ENCODE results near the gene ENO3.

DNA sequence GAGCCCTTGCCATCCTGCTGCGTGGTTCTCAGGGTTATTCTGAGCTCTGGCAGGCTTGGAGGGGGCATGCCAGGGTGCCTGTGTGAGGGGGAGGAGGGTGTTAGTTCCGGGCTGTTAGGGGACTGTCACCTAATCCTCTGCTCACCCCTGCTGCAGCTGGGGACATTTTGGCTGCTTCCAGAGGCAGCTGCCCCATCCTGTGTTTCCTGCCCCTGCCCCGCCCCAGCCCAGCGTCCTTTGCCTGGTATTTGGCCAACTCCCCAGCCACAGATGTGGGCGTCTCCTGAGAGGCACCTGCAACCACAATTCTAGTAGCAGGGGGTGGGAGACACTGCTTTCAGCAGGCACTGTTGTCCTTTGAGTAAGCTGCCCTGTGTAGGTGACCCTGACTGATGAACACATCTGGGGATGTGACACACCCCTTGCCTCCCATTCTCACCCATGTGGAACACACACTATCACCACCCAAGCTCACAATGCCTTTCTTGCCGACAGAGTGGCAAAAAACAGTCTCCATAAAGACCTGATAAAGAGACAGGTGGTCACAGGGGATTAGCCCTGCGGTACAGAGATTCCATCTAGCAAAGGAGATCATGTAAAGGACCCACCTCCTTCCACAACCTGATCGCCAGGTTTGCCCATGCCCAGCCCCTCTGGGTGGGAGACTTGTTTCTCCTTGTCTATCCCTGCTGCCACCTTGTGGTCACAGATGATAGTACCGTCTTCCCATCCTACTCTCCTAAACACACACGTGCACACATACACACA is 47.7 kb upstream of the ENO3 start, which contains the start of gene CHRNE:
- TF ChIP-seq, protein P1, sequence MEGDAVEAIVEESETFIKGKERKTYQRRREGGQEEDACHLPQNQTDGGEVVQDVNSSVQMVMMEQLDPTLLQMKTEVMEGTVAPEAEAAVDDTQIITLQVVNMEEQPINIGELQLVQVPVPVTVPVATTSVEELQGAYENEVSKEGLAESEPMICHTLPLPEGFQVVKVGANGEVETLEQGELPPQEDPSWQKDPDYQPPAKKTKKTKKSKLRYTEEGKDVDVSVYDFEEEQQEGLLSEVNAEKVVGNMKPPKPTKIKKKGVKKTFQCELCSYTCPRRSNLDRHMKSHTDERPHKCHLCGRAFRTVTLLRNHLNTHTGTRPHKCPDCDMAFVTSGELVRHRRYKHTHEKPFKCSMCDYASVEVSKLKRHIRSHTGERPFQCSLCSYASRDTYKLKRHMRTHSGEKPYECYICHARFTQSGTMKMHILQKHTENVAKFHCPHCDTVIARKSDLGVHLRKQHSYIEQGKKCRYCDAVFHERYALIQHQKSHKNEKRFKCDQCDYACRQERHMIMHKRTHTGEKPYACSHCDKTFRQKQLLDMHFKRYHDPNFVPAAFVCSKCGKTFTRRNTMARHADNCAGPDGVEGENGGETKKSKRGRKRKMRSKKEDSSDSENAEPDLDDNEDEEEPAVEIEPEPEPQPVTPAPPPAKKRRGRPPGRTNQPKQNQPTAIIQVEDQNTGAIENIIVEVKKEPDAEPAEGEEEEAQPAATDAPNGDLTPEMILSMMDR (IDR thresholded peaks at IDR 0.05; ENCODE audit: poor library complexity): peak; percentile 70
- TF ChIP-seq EZH2phosphoT487 (IDR thresholded peaks at IDR 0.05; ENCODE audit: low read depth, severe bottlenecking, unreplicated experiment) (no peak), EZH2 (IDR thresholded peaks at IDR 0.05; ENCODE audit: borderline replicate concordance) (no peak)
